Epithelial cell of proximal tubule (primary cell): ENCODE measurements around the gene OPCML. TPM values are rescaled to one million over a fixed set of nuclear protein-coding genes. Genes with fewer than 3 reads are reported as not detected.
A peak's percentile ranks its signal among the peaks of the same experiment; 100 is the strongest.

ENCODE experiments used
- DNase-seq: peaks from one replicate; pipeline ENCODE4 v3.0.0-alpha.2; 2011; ENCODE audit warnings: low read depth
- H3K4me3 ChIP-seq: 2 replicates; pipeline ENCODE4 v1.5.1; 2011; ENCODE audit warnings: low read depth, mild to moderate bottlenecking, low read length
- total RNA-seq: library from RNA; depleted of rRNA; stranded (reverse); fragments of >200 nt; gene quantifications from 2 replicates; pipeline ENCODE4 v1.2.3, GENCODE V29; 2015
- TF ChIP-seq, protein P1 (sequence below): conservative IDR thresholded peaks from 2 replicates; pipeline ENCODE4 v1.5.1; 2012; ENCODE audit warnings: low read depth, mild to moderate bottlenecking, low read length

The OPCML gene
- total RNA-seq, 1 donor from 2014 or later = not detected

DNA sequence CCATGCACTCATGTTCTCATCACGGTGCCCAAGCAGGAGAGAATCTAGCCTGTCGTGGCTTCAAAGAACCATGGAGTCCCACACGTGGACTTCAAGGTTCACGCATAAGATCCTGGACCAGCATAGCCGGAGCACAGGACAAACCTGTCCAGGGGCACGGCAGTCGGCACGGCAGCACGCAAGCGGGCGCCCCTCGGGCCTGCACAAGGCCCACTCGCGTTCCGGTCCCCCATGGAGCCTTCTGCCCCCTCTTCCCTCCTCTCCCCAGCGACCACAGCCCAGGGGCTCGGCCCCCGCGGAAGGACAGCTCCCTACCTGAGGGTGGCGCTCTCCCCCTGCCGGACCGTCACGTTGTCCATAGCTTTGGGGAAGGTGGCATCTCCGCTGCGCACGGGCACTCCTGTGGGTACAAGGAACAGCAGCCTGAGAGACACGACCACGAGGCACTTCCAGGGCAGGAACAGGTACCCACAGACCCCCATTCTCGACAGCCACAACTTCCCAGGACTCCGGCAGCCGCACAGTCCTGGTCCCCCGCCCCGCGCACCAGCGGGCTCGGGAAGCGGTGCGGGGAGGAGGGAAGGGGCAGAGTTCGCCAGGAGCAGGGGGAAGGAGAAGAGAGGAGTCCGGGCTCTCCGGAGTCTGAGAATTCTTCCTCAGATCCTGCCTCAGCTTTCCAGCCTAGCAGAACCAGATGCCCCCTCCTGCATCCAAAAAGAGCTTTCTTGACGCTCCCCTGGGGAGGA lies 589.5 kb downstream of the OPCML start:
- TF ChIP-seq, protein P1, sequence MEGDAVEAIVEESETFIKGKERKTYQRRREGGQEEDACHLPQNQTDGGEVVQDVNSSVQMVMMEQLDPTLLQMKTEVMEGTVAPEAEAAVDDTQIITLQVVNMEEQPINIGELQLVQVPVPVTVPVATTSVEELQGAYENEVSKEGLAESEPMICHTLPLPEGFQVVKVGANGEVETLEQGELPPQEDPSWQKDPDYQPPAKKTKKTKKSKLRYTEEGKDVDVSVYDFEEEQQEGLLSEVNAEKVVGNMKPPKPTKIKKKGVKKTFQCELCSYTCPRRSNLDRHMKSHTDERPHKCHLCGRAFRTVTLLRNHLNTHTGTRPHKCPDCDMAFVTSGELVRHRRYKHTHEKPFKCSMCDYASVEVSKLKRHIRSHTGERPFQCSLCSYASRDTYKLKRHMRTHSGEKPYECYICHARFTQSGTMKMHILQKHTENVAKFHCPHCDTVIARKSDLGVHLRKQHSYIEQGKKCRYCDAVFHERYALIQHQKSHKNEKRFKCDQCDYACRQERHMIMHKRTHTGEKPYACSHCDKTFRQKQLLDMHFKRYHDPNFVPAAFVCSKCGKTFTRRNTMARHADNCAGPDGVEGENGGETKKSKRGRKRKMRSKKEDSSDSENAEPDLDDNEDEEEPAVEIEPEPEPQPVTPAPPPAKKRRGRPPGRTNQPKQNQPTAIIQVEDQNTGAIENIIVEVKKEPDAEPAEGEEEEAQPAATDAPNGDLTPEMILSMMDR = peak; percentile 4
- no peak for DNase-seq
- no peak overlapping the region for H3K4me3 ChIP-seq

DNA sequence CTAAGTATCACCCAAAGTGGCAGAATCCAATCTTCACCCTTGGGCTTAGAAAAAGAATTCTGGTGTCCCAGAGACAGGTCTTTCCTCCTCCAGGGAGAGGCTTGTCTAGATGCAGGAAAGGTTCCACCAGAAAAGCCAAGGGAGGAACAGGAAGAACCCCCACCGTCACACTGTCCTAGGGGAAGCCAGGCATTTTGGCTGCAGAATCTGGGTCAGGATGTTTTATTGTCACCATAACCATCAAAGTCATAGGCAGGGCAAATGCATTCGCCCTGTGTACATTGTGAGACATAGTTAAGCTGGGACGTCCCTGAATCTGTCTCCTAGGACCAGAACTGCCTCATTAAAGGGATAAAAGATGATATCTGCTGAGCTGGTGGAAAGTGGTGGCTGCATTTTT lies 590.5 kb downstream of the OPCML start:
- TF ChIP-seq, protein P1 = no peak
- no peak for DNase-seq
- H3K4me3 ChIP-seq = no peak overlapping the region

DNA sequence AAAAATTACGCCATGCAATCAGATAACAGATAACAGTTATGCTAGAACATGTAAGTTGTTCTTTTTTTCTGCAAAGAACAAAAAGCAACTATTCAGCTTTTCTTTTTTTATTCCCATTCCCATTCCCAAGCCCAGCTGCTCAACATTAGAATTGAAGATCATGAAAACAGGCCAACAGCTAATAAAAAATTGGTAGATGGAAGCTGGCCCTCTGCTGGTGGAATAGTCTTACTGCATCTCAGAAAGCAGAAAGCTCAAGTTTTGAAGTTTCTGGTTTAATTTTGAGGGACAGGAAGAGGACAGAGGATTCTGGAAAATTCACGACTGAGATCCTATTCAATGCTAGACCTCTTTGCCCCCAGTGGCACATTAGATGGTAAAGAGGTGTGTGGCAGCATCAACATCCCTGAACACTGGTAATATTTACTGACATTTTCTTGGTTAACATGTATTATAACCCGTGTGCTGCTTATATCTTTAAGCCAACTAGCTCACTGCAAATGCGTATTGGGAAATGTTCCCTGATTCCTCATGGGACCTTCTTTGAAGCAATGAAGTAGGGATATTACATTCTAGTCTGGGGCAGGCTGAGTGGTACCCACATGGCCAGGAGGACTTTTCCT lies 591.2 kb downstream of the OPCML start:
- DNase-seq = no peak
- no peak overlapping the region for H3K4me3 ChIP-seq
- TF ChIP-seq, protein P1 = peak; percentile 91

- DNase-seq = no peak
- TF ChIP-seq, protein P1 = no peak
- H3K4me3 ChIP-seq = no peak overlapping the region
These were observed 595.3 kb downstream of the OPCML start for GRCh38 chr11:132937016-132937415.

- TF ChIP-seq, protein P1 = no peak
- no peak overlapping the region for H3K4me3 ChIP-seq
- no peak for DNase-seq
These were observed 596.9 kb downstream of the OPCML start for GRCh38 chr11:132935383-132935782.

DNA sequence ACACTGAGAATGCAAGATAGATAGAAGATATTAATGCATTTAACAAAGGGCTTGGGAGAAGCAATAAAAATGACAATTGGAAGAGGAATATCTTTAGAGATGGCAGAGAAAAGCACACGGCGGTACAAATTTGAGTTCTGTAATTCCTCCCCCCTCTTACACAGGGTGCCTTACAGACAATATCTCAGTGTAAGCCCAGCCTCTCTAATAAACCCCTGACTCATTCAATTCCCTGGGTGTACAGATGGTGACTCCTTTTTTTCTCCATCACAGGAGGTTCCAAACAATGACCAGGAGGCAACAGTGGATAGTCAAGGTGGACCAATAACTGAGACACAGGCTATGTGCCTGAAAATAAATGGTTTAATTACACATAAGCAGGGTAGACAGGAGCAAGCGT lies 598.6 kb downstream of the OPCML start:
- no peak for DNase-seq
- TF ChIP-seq, protein P1 = no peak
- no peak overlapping the region for H3K4me3 ChIP-seq
